KMS-11 (cell line): Measurements from ENCODE around the gene ARHGAP42.

Source experiments
- H2AFZ ChIP-seq: fragments of 200-600 bp; sonication (generic); 2 replicates; pipeline ENCODE4 v1.6.1; 2016; ENCODE audit warnings: antibody characterized with exemption, mixed run types, low read depth
- H3K27ac ChIP-seq: fragments of 200-600 bp; sonication (generic); 2 replicates; pipeline ENCODE4 v1.6.1; 2016; ENCODE audit warnings: mild to moderate bottlenecking, mixed run types
- H3K27me3 ChIP-seq: fragments of 200-600 bp; sonication (generic); 2 replicates; pipeline ENCODE4 v1.6.1; 2017; ENCODE audit warnings: mild to moderate bottlenecking, low read depth, mixed run types, moderate library complexity; ENCODE audit not compliant: insufficient read depth
- H3K36me3 ChIP-seq: fragments of 200-600 bp; sonication (generic); 2 replicates; pipeline ENCODE4 v1.6.1; 2017; ENCODE audit warnings: mild to moderate bottlenecking, mixed run types; ENCODE audit not compliant: insufficient read depth
- H3K4me1 ChIP-seq: fragments of 200-600 bp; sonication (generic); 2 replicates; pipeline ENCODE4 v1.6.1; 2016; ENCODE audit warnings: mild to moderate bottlenecking, low read depth, mixed run types; ENCODE audit not compliant: poor library complexity, severe bottlenecking
- H3K4me2 ChIP-seq: fragments of 200-600 bp; sonication (generic); 2 replicates; pipeline ENCODE4 v1.7.0; 2016; ENCODE audit warnings: mild to moderate bottlenecking, mixed run types
- H3K4me3 ChIP-seq: fragments of 200-600 bp; sonication (generic); IDR thresholded peaks from 2 replicates; pipeline ENCODE4 v1.6.1; 2017; ENCODE audit warnings: low read depth, low read length, mixed read lengths; ENCODE audit not compliant: insufficient read depth
- H3K79me2 ChIP-seq: fragments of 200-600 bp; sonication (generic); 2 replicates; pipeline ENCODE4 v1.6.1; 2016; ENCODE audit warnings: low read depth, mixed run types; ENCODE audit not compliant: insufficient read depth
- H3K9ac ChIP-seq: fragments of 200-600 bp; sonication (generic); 2 replicates; pipeline ENCODE4 v1.6.1; 2016; ENCODE audit warnings: mild to moderate bottlenecking, mixed run types
- H4K20me1 ChIP-seq: fragments of 200-600 bp; sonication (generic); 2 replicates; pipeline ENCODE4 v1.6.1; 2016; ENCODE audit warnings: mild to moderate bottlenecking, mixed run types; ENCODE audit not compliant: insufficient read depth
- CTCF ChIP-seq: fragments of 200-600 bp; sonication (generic); conservative IDR thresholded peaks from 2 replicates; pipeline ENCODE4 v1.6.1; 2017; ENCODE audit warnings: low read depth, mild to moderate bottlenecking, antibody characterized with exemption, low read length, moderate library complexity, mixed read lengths

ARHGAP42 gene

GRCh38 chr11:100910808-100911207 is 223.7 kb downstream of the ARHGAP42 start:
- TF ChIP-seq CTCF, result no peak
- H3K4me2 ChIP-seq, result peak overlapping the region; percentile 89
- H4K20me1 ChIP-seq, result no peaks in the 10 kb centered on the region
- peak overlapping the region; percentile 22; the same call in 1 of the 2 replicates for H3K9ac ChIP-seq
- H3K27ac ChIP-seq, result peak overlapping the region; percentile 70
- H3K27me3 ChIP-seq, result no peaks in the 10 kb centered on the region
- no peak overlapping the region for H3K4me3 ChIP-seq
- H2AFZ ChIP-seq, result no peak overlapping the region
- peaks cover 61% of the 10 kb centered on the region for H3K4me1 ChIP-seq
- no peaks in the 10 kb centered on the region for H3K79me2 ChIP-seq
- no peaks in the 10 kb centered on the region for H3K36me3 ChIP-seq

GRCh38 chr11:100914415-100915110 is 227.5 kb downstream of the ARHGAP42 start:
- no peaks in the 10 kb centered on the region for H3K36me3 ChIP-seq
- peaks cover 77% of the 10 kb centered on the region for H3K4me1 ChIP-seq
- H3K27me3 ChIP-seq, result no peaks in the 10 kb centered on the region
- H4K20me1 ChIP-seq, result no peaks in the 10 kb centered on the region
- H3K27ac ChIP-seq, result no peak overlapping the region
- no peak overlapping the region for H2AFZ ChIP-seq
- H3K9ac ChIP-seq, result no peak overlapping the region
- no peak overlapping the region for H3K4me2 ChIP-seq
- H3K4me3 ChIP-seq, result no peak overlapping the region
- H3K79me2 ChIP-seq, result no peaks in the 10 kb centered on the region
- no peak for TF ChIP-seq CTCF

GRCh38 chr11:100918551-100919500 is 231.7 kb downstream of the ARHGAP42 start:
- Histone ChIP-seq H3K4me3 (no peak overlapping the region), H2AFZ (no peak overlapping the region), H3K4me1 (peaks cover 47% of the 10 kb centered on the region), H3K36me3 (no peaks in the 10 kb centered on the region), H3K27me3 (no peaks in the 10 kb centered on the region), H3K79me2 (no peaks in the 10 kb centered on the region), H3K9ac (no peak overlapping the region), H4K20me1 (no peaks in the 10 kb centered on the region), H3K4me2 (peak overlapping the region; percentile 49), H3K27ac (peak overlapping the region; percentile 14; the same call in 1 of the 2 replicates)
- no peak for TF ChIP-seq CTCF

GRCh38 chr11:100920593-100920992 is 233.5 kb downstream of the ARHGAP42 start:
- Histone ChIP-seq H3K27me3 (no peaks in the 10 kb centered on the region), H4K20me1 (no peaks in the 10 kb centered on the region), H3K4me2 (no peak overlapping the region), H2AFZ (no peak overlapping the region), H3K36me3 (no peaks in the 10 kb centered on the region), H3K4me1 (peaks cover 51% of the 10 kb centered on the region), H3K27ac (no peak overlapping the region), H3K9ac (no peak overlapping the region), H3K79me2 (no peaks in the 10 kb centered on the region), H3K4me3 (no peak overlapping the region)
- no peak for TF ChIP-seq CTCF
